ENCODE measurements around the gene NEK3.
"Not testable (repeated sequence)": the region's sequence is repeated elsewhere in the genome, so short reads cannot be mapped to it uniquely, and the experiment has no call there.

NEK3 gene

DNA sequence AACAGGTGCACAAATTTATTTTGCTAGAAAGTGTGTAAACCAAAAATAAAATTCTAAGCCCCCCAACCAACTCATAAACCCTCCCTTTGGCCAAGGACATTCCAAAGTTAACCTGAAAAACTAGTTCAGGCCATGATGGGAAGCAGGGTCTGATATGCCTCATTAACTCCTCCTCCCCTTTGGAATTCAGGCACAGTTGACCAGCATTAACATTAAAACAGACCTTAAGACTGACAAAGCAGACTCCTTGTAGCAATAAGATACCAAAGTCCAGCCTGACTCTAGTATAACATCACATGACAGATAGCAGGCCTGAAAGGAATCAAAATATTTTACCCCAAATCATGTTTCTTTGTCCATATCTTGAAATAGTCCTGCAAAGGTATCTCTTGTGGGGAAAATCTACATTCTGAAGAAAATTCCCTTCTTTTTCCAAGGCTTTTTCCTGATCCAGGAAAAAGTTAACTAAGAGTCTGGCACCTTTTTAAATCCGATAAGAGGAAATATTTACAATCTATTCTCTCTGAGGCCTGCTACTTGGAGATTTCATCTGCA lies 50.2 kb downstream of the NEK3 start:
- no peak for DNase-seq

- DNase-seq = no peak
These were observed 53.6 kb downstream of the NEK3 start for GRCh38 chr13:52105841-52106240.

DNA sequence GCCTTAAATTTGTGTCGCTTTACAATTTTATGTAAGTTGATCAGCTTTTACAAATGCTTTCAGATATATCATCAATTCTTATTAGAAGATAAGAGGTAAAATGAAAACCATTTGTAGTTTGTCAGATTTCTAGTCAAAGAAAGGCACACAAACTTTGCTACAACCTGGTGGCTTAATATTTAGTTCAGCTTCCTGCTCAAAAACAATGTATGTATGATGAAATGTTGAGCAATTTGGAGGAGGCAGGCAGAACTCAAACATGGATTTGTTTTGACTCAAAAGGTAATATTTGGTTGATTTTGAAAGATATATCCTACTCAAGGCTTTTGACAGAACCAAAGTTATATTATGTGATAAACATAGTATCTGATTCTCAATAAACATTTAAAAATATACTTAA lies 54.8 kb downstream of the NEK3 start:
- DNase-seq = no peak

- no peak for DNase-seq
These were observed 56.0 kb downstream of the NEK3 start for GRCh38 chr13:52103386-52103785.

- not testable (repeated sequence) for DNase-seq
These were observed 57.0 kb downstream of the NEK3 start for GRCh38 chr13:52102423-52102822.

DNA sequence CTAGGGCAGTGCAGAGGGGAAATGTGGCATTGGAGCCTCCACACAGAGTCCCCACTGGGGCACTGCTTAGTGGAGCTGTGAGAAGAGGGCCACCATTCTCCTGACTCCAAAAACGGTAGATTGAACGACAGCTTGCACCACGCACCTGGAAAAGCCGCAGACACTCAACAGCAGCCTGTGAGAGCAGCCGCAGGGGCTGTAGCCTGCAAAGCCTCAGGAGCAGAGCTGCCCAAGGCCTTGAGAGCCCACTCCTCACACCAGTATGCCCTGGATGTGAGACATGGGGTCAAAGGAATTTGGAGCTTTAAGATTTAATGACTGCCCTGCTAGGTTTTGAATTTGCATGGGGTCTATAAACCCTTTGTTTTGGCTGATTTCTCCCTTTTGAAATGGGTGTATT lies 62.2 kb downstream of the NEK3 start:
- DNase-seq = no peak

DNA sequence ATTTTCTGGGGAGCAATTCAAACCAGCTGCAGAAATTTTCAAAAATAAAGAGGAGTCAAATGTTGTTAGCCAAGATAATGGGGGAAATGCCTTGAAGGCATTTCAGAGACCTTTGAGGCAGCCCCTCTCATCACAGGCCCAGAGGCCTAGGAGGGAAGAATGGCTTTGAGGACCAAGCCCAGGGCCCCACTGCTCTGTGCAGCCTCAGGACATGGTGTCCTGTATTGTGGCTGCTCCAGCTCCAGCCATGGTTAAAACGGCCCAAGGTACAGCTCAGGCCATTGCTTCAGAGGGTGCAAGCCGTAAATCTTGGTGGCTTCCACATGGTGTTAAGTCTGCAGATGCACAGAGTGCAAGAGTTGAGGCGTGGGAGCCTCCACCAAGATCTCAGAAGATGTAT lies 62.6 kb downstream of the NEK3 start:
- DNase-seq = no peak

DNA sequence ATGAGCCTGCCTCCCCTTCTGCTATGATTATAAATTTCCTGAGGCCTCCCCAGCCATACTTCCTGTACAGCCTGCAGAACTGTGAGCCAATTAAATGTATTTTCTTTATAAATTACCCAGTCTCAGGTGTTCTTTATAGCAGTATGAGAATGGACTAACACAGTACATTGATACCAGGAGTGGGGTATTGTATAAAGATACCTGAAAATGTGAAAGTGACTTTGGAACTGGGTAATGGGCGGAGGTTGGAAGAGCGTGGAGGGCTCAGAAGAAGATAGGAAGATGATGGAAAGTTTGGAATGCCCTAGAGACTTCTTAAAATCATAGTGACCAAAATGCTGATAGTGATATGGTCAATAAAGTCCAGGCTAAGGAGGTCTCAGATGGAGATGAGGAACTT lies 63.3 kb downstream of the NEK3 start:
- DNase-seq = no peak

DNA sequence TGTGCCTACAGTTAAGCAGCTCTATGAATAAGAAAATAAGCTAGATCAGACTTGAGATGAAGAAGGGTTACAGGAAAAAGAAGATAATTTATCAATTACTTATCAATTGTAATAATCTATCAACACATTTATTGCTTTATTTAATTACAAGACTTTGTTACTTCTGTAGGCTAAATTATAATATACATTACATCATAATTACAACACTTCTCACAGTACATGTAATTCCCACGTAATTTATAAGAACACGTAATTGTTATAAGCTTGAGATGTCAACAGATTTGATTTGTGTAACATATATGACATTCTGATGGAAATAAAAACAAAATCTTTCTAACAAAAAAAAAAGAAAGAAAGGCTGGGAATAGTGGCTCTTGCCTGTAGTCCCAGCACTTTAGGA lies 67.3 kb downstream of the NEK3 start:
- DNase-seq = no peak

DNA sequence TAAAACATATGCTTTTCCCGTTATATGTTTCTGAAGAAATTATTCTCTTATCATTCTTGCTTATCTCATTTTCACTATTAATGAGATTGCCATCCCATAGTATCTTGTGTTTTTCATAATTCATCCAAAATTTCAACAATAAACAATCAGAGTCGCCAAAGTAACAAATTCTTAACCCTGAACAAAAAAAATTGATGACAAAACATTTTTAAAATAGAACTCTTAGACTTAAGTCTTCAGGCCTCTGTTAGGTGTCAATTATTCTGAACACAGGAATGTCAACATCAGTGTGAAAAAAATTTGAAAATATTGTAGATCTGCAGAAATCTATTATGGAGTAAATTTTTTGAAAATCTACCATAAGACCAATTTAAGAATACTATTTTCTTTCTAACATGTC lies 67.9 kb downstream of the NEK3 start:
- no peak for DNase-seq

GRCh38 chr13:52085421-52085820 lies 74.0 kb downstream of the NEK3 start:
- no peak for DNase-seq

DNA sequence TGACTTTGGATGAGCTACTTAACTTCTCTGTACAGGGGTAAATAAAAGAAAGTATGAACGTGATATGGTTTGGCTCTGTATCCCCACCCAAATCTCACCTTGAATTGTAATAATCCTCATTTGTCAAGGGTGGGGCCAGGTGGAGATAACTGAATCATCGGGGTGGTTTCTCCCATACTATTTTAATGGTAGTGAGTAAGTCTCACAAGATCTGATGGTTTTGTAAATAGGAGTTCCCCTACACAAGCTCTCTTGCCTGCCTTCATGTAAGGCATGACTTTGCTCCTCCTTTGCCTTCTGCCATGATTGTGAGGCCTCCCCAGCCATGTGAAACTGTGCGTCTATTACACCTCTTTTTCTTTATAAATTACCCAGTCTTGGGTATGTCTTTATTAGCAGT lies 74.4 kb downstream of the NEK3 start:
- DNase-seq = not testable (repeated sequence)

All from NCI-H526 treated with DMSO at 0.1 percent for 48 hours (cell line).